Measurements from ENCODE around the gene CNTN5. TPM values are rescaled to one million over a fixed set of nuclear protein-coding genes. Genes with fewer than 3 reads are reported as not detected.

The CNTN5 gene
- total RNA-seq, 1 experiment from 2014 or later, result not detected

DNA sequence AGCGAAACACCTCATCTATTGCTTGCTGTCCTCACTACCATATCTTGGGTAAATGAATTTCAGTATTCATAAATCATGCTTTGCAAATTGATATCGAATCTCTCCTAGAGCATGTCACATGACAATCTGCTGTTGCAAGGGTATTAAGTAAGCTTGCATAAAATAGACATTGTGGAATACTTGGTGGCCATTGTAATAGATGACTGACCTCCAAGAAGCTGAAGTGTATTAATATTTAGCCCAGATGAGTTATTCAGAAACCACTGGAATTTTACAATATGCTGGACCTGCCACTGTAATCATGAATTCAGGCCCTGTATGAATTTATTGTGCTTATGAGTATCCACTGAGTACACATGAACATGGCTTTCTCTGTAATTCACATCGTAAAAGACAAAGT lies 1376.7 kb downstream of the CNTN5 start:
- intact Hi-C loops (cut with micrococcal nuclease), result no loop called here
- no peak for ATAC-seq
- no peak for TF ChIP-seq EZH2phosphoT487 (IDR thresholded peaks at IDR 0.05; ENCODE audit: borderline replicate concordance, low read length)
- TF ChIP-seq CTCF (conservative IDR thresholded peaks at IDR 0.05; ENCODE audit: low read depth, low read length), result no peak

DNA sequence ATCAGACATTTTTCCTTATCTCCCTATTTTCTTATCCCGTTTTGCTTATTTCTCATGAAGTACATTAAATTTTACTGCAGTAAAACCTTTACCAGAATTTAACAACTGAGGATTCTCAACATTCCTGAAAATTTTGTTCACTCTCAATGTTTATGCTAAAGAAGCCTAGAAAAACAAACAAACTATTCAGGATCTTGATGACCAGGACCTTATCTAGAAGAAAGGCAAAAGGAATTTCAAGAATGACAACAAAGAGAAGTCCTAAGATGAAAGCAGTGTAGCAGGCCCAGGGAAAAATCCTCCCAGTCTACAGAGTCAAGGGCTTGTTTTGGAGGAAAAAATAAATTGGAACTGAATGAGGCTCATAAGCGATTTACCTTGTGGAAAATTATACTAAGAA lies 1383.1 kb downstream of the CNTN5 start:
- Histone ChIP-seq H3K4me1 (ENCODE audit: insufficient read depth, low read length) (no peaks in the 10 kb centered on the region), H3F3A (ENCODE audit: low read length, unreplicated experiment) (no peaks in the 10 kb centered on the region), H3K9ac (ENCODE audit: low read length) (no peak overlapping the region), H3K4me2 (ENCODE audit: low read length) (no peak overlapping the region), H4K20me1 (ENCODE audit: low read length) (no peaks in the 10 kb centered on the region), H2AFZ (ENCODE audit: low read length) (no peak overlapping the region), H3K9me2 (replicated peaks; ENCODE audit: low read length) (no peaks in the 10 kb centered on the region), H3K27ac (ENCODE audit: low read length) (no peak overlapping the region), H3K36me3 (ENCODE audit: low read depth, low read length) (no peaks in the 10 kb centered on the region), H3K9me3 (ENCODE audit: low read length) (no peaks in the 10 kb centered on the region), H3K27me3 (ENCODE audit: low read length) (peaks cover 39% of the 10 kb centered on the region), H3K79me2 (ENCODE audit: low read length) (no peaks in the 10 kb centered on the region), H3K4me3 (ENCODE audit: low read length) (no peak overlapping the region)
- DNase-seq (no peak), ATAC-seq (no peak)
- intact Hi-C loops (cut with micrococcal nuclease), result no loop called here
- TF ChIP-seq CTCF (conservative IDR thresholded peaks at IDR 0.05; ENCODE audit: low read depth, low read length) (no peak), EZH2 (IDR thresholded peaks at IDR 0.05; ENCODE audit: low read length, unreplicated experiment) (no peak), EZH2phosphoT487 (IDR thresholded peaks at IDR 0.05; ENCODE audit: borderline replicate concordance, low read length) (no peak)
- no TSS peak for BruUV-seq (replicated peaks)
- ChIA-PET POLR2A (ENCODE audit: unreplicated experiment) (no interaction called here), CTCF (no interaction called here)

More for the DNA sequence above, 1376.7 kb downstream of the CNTN5 start:
- Histone ChIP-seq H4K20me1 (ENCODE audit: low read length) (no peaks in the 10 kb centered on the region), H3K27ac (ENCODE audit: low read length) (no peak overlapping the region), H3K4me1 (ENCODE audit: insufficient read depth, low read length) (no peaks in the 10 kb centered on the region), H3F3A (ENCODE audit: low read length, unreplicated experiment) (no peaks in the 10 kb centered on the region), H3K36me3 (ENCODE audit: low read depth, low read length) (no peaks in the 10 kb centered on the region), H3K79me2 (ENCODE audit: low read length) (no peaks in the 10 kb centered on the region), H3K9me3 (ENCODE audit: low read length) (no peaks in the 10 kb centered on the region), H3K9ac (ENCODE audit: low read length) (no peak overlapping the region), H3K9me2 (replicated peaks; ENCODE audit: low read length) (no peaks in the 10 kb centered on the region), H2AFZ (ENCODE audit: low read length) (no peak overlapping the region), H3K27me3 (ENCODE audit: low read length) (peaks cover 32% of the 10 kb centered on the region), H3K4me3 (ENCODE audit: low read length) (no peak overlapping the region), H3K4me2 (ENCODE audit: low read length) (no peak overlapping the region)
- POLR2A ChIA-PET (ENCODE audit: unreplicated experiment), result no interaction called here
- BruUV-seq (replicated peaks), result no TSS peak
- CTCF ChIA-PET, result no interaction called here
- DNase-seq, result no peak

- Histone ChIP-seq H3K27me3 (ENCODE audit: low read length) (peaks cover 32% of the 10 kb centered on the region), H3K4me3 (ENCODE audit: low read length) (no peak overlapping the region), H3K79me2 (ENCODE audit: low read length) (no peaks in the 10 kb centered on the region), H3K9me2 (replicated peaks; ENCODE audit: low read length) (no peaks in the 10 kb centered on the region), H3K27ac (ENCODE audit: low read length) (no peak overlapping the region), H3K9ac (ENCODE audit: low read length) (no peak overlapping the region), H3K4me1 (ENCODE audit: insufficient read depth, low read length) (no peaks in the 10 kb centered on the region), H3K9me3 (ENCODE audit: low read length) (no peaks in the 10 kb centered on the region), H3F3A (ENCODE audit: low read length, unreplicated experiment) (no peaks in the 10 kb centered on the region), H2AFZ (ENCODE audit: low read length) (no peak overlapping the region), H3K4me2 (ENCODE audit: low read length) (no peak overlapping the region), H3K36me3 (ENCODE audit: low read depth, low read length) (no peaks in the 10 kb centered on the region), H4K20me1 (ENCODE audit: low read length) (no peaks in the 10 kb centered on the region)
- no TSS peak for BruUV-seq (replicated peaks)
- intact Hi-C loops (cut with micrococcal nuclease), result no loop called here
- TF ChIP-seq CTCF (conservative IDR thresholded peaks at IDR 0.05; ENCODE audit: low read depth, low read length) (0 out of 2 replicates have a peak, but pooled peaks have one; percentile 16), EZH2phosphoT487 (IDR thresholded peaks at IDR 0.05; ENCODE audit: borderline replicate concordance, low read length) (no peak)
- ATAC-seq (no peak), DNase-seq (no peak)
- ChIA-PET POLR2A (ENCODE audit: unreplicated experiment) (no interaction called here), CTCF (no interaction called here)
Observed at GRCh38 chr11:100404907-100405306, 1384.2 kb downstream of the CNTN5 start.
